Stimulated activated CD4-positive, alpha-beta T cell treated with anti-CD3 and anti-CD28 coated beads, Interleukin-2, amount 100 ng/mL, for 48 hours (primary cell): ENCODE measurements around the gene MYBPC3.

Source experiments
- DNase-seq, 2 donors: peaks; one replicate each; pipeline ENCODE4 v3.0.0-alpha.2; 2020

Gene MYBPC3

DNA sequence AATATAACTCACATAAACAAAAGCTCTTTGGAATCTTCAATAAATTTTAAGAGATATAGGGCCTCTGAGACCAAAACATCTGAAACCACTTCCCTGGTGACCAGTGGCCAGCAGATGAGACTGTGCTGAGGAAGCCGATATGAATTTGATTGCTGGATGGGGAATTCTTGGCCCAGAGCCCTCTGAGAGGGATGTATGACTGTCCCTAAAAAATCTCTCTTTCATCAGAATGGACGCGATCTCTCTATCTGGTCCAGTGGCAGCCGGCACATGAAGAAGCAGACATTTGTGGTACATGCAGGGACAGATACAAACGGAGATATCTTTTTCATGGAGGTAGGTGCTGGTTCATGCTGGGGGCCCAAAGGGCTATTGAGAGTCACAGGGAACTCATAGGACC lies 37.5 kb downstream of the MYBPC3 start:
- no peak for DNase-seq

DNA sequence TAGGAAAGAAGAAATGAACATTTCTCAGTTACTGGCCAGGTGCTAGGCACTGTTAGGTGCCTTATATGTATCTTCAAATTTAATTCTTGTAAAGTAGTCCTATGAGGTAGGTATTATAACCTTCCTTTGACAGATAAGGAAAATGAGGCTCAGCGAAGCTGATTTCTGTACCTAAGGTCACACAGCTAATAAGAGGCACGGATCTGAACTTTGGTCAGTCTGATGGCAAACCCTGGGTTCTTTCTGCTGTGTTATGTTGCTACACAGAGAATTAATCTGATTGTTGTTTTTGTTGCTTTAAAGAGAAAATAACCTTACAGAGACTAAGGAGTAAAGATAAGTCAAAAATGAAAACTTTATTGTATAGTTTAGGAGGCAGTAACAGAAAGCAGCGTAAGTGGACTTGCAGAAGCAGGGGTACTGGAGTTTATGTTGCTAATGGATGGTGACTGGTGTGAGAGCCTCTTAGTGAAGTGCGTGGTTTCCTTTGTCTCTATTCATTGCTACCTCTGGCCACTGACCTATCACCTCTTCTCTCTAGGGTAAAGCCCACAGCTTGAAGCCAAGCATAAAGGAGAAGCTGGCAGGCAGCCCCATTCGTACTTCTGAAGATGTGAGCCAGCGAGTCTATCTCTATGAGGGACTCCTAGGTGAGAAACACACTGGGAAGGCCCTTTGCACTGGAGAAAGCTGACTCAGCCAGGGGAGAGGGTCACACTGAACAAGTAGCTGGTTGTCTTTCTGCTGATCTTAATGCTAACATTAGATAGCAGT lies 44.3 kb downstream of the MYBPC3 start:
- no peak for DNase-seq

DNA sequence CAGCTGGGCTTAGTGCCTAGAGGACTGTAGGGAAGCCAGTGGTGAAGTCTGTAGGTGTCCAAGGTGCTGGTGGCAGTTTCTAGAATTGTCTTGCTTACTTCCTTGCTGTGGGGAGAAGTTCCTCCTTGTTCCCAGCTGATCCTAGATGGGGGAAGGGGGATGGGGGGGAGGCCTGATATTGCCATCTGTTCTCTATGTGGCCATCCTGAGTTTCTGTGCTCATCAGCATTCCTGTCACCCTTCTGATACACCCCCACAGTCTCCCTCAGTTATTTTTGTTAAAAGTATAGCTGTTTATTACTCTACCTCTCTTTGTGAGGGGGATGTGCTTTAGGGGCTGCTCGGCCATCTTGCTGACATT lies 46.0 kb downstream of the MYBPC3 start:
- DNase-seq = no peak

DNA sequence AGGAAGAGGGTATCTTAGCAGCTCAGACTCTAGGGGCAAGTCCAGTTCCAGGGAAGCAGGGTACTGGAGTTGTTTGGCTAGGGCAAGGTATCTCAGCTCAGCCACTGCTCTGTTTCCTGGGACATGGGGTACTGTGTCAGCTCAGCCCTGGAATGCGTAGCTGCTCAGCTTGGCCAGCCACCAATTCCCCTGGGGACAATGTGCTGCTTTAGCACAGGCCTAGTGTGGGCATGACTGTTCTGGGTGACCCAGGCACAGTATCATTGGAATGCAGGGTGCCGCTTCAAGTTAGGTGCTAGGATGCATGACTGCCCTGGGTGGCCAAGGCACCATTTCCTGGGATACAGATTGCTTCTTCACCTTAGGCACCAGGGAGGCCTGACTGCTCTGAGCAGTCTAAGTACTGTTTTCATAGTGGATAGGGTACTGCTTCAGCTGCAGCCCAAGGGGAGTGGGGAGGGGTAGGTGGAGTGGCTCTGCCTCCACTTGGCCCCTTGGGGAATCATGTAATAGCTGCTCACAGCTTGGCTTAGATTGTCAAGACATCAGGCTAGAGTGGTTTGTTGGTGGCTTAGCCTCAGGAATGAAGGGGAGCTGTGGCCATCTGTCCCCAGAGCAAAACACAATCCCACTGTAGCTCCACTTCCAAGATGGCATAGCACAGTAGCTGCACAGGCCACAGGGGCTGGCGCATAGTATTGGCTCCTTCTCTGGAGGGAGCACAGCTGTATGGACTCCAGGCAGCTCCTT lies 46.6 kb downstream of the MYBPC3 start:
- DNase-seq = no peak

DNA sequence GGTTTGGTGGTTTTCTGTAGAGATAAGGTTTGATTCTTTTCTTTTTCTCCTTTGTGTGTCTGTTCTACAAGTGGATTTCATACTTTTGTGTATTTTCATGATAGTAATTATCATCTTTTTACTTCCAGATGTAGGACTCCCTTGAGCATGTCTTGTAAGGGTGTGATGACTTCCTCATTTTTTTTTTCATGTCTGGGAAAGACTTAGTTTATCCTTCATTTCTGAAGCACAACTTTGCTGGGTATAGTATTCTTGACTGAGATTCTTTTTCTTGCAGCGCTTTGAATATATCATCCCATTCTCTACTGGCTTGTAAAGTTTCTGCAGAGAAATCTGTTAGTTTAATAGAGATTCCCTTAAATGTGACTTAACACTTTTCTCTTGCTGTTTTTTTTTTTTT lies 49.6 kb downstream of the MYBPC3 start:
- DNase-seq = no peak

DNA sequence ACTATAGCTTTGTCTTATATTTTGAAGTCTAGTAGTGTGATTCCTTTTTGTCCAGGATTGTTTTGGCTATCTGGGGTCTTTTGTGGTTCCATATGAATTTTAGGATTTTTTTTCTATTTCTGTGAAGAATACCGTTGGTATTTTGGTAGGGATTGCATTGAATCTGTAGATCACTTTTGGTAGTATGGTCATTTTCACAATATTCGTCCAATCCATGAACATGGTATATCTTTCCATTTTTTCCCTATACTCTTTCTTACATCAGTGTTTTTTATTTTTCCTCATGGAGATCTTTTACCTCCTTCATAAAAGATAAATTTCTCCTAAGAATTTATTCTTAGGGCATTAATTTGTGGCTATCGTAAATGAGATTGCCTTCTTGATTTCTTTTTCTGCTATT lies 53.4 kb downstream of the MYBPC3 start:
- no peak for DNase-seq

DNA sequence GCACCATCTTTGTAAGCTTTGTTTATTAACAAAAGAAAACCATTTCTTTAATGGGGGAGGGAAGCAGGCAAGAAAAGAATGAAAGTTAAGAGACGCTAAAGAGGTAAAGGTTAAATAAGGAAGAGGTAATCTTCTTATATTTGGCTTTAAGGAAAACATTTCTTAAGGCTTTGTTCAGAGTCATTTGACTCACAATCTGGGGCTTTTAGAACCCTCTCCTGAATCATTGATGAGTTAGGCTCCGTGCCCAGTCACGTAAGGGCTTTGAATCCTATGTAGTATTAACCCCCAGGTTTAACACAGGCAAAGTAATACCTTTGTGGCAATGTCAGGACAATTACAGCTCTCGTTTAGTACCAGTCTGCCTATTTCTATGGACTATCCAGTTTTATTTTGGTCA lies 56.5 kb downstream of the MYBPC3 start:
- DNase-seq = no peak

DNA sequence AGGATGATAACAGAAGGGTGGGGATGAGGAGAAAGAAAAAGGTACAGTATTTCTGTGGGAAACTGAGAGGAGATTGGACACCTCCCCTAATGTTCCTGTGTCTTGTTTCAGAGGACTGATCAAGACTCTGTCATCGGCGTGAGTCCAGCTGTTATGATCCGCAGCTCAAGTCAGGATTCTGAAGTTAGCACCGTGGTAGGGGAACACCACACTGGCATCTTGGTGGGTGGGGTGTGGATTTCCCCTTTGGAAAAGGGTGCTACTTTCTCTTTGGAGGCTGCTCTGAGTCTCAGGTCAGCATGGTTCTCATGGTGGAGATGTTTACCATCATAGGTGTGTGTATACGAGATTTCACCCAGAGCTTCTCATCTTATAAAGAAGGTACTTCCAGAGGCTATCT lies 57.1 kb downstream of the MYBPC3 start:
- DNase-seq = no peak

DNA sequence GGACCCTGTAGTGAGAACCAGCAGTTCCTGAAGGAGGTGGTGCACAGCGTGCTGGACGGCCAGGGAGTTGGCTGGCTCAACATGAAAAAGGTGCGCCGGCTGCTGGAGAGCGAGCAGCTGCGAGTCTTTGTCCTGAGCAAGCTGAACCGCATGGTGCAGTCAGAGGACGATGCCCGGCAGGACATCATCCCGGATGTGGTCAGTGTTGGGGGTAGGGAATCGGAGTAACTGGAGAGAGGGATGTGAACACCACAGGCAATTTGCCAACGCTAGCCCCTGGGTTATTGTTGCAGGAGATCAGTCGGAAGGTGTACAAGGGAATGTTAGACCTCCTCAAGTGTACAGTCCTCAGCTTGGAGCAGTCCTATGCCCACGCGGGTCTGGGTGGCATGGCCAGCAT lies 62.6 kb downstream of the MYBPC3 start:
- no peak for DNase-seq

DNA sequence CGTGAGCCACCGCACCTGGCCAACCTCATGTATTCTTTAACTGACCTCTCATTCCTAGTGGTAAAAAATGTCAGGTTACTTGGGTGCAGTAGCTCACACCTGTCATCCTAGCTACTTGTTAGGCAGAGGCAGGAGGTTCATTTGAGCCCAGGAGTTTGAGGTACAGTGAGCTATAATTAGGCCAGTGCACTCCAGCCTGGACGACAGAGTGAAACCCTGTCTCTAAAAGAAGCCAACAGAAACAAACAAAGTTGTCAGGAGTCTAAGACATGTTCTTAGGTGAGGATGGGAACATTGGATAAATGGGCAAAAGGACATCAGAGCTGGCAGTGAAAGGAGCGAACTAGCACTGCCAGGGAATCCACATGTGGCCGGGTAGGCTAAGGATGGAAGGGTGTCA lies 64.4 kb downstream of the MYBPC3 start:
- no peak for DNase-seq

DNA sequence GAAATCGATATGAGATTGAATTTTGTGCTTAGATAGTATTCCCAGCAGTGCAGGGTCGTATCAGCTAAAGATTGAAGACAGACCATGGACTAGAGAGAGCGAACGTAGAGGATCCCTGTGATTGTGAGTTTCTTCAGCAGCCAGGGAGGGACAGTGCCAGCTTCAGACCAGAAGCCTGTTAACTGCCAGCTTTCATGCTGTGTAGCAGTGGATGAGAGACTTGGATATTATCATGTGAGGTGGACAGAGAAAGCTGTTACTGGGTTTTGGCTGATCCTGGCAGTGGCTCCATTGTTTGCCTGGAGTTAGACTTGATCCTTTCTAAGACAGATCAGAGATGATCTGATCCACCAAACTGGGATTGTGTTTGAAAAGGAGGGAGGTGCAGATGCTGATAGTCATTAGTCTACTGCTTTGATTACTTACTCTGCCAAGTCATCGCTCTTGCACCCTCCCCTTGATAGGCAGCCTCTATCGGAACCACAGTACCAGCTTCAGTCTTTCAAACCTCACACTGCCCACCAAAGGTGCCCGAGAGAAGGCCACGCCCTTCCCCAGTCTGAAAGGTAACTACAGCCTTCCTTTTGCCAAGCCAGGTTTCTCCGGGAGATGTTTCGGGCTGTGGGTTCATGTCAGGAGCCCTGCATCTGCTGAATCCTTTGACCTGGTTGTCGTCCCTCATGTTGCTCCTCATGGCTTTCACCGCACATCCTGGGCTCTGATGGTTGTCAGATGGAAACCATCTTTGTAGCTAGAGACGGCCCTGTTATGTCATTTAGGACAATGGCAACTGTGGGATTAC lies 66.3 kb downstream of the MYBPC3 start:
- no peak for DNase-seq

DNA sequence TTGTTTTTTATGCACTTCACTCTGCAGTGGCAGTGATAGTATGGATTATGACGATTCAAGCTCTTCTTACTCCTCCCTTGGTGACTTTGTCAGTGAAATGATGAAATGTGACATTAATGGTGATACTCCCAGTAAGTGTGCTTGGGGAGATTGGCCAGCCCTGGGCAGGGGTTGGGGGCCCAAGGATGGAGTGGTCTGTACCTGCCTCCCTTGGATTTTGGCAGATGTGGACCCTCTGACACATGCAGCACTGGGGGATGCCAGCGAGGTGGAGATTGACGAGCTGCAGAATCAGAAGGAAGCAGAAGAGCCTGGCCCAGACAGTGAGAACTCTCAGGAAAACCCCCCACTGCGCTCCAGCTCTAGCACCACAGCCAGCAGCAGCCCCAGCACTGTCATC lies 68.4 kb downstream of the MYBPC3 start:
- DNase-seq = no peak

DNA sequence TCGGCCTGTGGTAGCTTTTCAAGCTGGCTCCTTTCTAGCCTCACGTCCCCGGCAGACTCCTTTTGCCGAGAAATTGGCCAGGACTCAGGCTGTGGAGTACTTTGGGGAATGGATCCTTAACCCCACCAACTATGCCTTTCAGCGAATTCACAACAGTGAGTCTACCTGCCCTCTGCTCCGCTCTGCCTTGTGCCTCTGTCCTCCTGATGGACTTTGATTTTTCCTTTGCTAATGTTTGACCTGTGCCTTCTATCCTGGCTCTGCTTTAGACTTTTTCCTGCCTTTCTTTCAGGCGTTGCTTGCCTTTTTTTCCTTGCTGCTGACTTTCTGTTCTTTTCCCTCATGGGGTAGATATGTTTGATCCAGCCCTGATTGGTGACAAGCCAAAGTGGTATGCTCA lies 70.0 kb downstream of the MYBPC3 start:
- no peak for DNase-seq
